Neural cell (in vitro differentiated cells): ENCODE data around the gene DLG4. TPM values are rescaled to one million over a fixed set of nuclear protein-coding genes. Genes with fewer than 3 reads are reported as not detected.

Experiments used
- H2AFZ ChIP-seq: fragments of 200-600, 300-800 bp; sonication (generic), shearing (Covaris generic); 2 replicates; pipeline ENCODE4 v1.6.0; 2014; ENCODE audit warnings: low read depth, mild to moderate bottlenecking, antibody characterized with exemption, low read length, moderate library complexity
- H3F3A ChIP-seq: fragments of 200-600 bp; shearing (Covaris generic); 2 replicates; pipeline ENCODE4 v1.6.1; 2016; ENCODE audit warnings: mild to moderate bottlenecking, moderate library complexity, mixed read lengths, antibody characterized with exemption, low read length; ENCODE audit not compliant: insufficient read depth, poor library complexity, severe bottlenecking
- H3K27ac ChIP-seq: fragments of 200-600, 300-800 bp; sonication (generic), shearing (Covaris generic); 2 replicates; pipeline ENCODE4 v1.5.1; 2014; ENCODE audit warnings: mild to moderate bottlenecking, low read length, moderate library complexity
- H3K27me3 ChIP-seq: fragments of 300-800, 200-600 bp; sonication (generic), shearing (Covaris generic); 2 replicates; pipeline ENCODE4 v1.6.0; 2014; ENCODE audit warnings: mild to moderate bottlenecking, low read depth, low read length, moderate library complexity; ENCODE audit not compliant: insufficient read depth
- H3K36me3 ChIP-seq: fragments of 300-800, 200-600 bp; sonication (generic), shearing (Covaris generic); 2 replicates; pipeline ENCODE4 v1.5.1; 2014; ENCODE audit warnings: mild to moderate bottlenecking, antibody characterized with exemption, low read length, moderate library complexity; ENCODE audit not compliant: insufficient read depth
- H3K4me2 ChIP-seq: fragments of 300-800, 200-600 bp; sonication (generic), shearing (Covaris generic); 2 replicates; pipeline ENCODE4 v1.6.0; 2014; ENCODE audit warnings: mild to moderate bottlenecking, low read length
- H3K4me3 ChIP-seq: fragments of 300-800, 200-600 bp; sonication (generic), shearing (Covaris generic); 2 replicates; pipeline ENCODE4 v1.5.1; 2014; ENCODE audit warnings: mild to moderate bottlenecking, low read length, moderate library complexity
- H3K79me2 ChIP-seq: fragments of 200-600 bp; shearing (Covaris generic); replicated peaks from 2 replicates; pipeline ENCODE4 v1.6.0; 2014; ENCODE audit warnings: mild to moderate bottlenecking, low read length, moderate library complexity; ENCODE audit not compliant: insufficient read depth
- H3K9ac ChIP-seq: fragments of 300-800, 200-600 bp; sonication (generic), shearing (Covaris generic); 2 replicates; pipeline ENCODE4 v1.6.1; 2016; ENCODE audit warnings: mild to moderate bottlenecking, low read length, mixed read lengths
- H3K9me2 ChIP-seq: fragments of 200-600 bp; shearing (Covaris generic); 2 replicates; pipeline ENCODE4 v1.6.1; 2016; ENCODE audit warnings: mild to moderate bottlenecking, low read length, mixed read lengths; ENCODE audit not compliant: insufficient read depth
- H3K9me3 ChIP-seq: fragments of 200-600, 300-800 bp; sonication (generic), shearing (Covaris generic); 2 replicates; pipeline ENCODE4 v1.6.1; 2016; ENCODE audit warnings: mild to moderate bottlenecking, mixed run types, low read length, moderate library complexity, mixed read lengths
- H4K20me1 ChIP-seq: fragments of 200-600 bp; shearing (Covaris generic); 2 replicates; pipeline ENCODE4 v1.6.1; 2016; ENCODE audit warnings: mild to moderate bottlenecking, mixed run types; ENCODE audit not compliant: insufficient read depth
- EP300 ChIP-seq: fragments of 450-650 bp; conservative IDR thresholded peaks from 2 replicates; pipeline ENCODE4 v1.6.1; 2014; ENCODE audit warnings: antibody characterized with exemption, mild to moderate bottlenecking, moderate library complexity; ENCODE audit not compliant: poor library complexity, severe bottlenecking
- EZH2 ChIP-seq: fragments of 200-600, 300-800 bp; shearing (Covaris generic), sonication (generic); IDR thresholded peaks from 2 replicates; pipeline ENCODE4 v1.6.1; 2014; ENCODE audit warnings: antibody characterized with exemption, low read length, borderline replicate concordance, mild to moderate bottlenecking; ENCODE audit not compliant: insufficient read depth, poor library complexity, severe bottlenecking
- MXI1 ChIP-seq: fragments of 450-650 bp; conservative IDR thresholded peaks from 2 replicates; pipeline ENCODE4 v1.6.1; 2014; ENCODE audit warnings: antibody characterized with exemption, mild to moderate bottlenecking; ENCODE audit not compliant: poor library complexity, severe bottlenecking
- POLR2AphosphoS5 ChIP-seq: IDR thresholded peaks from 2 replicates; pipeline ENCODE4 v1.6.1; 2012
- RAD21 ChIP-seq: fragments of 450-650 bp; conservative IDR thresholded peaks from 2 replicates; pipeline ENCODE4 v1.6.1; 2014; ENCODE audit warnings: antibody characterized with exemption, mild to moderate bottlenecking, moderate library complexity
- SMC3 ChIP-seq: fragments of 450-650 bp; conservative IDR thresholded peaks from 2 replicates; pipeline ENCODE4 v1.6.1; 2014; ENCODE audit warnings: antibody characterized with exemption, mild to moderate bottlenecking, moderate library complexity; ENCODE audit not compliant: poor library complexity
- TAF1 ChIP-seq: IDR thresholded peaks from 2 replicates; pipeline ENCODE4 v1.6.1; 2012; ENCODE audit warnings: low read depth
- polyA plus RNA-seq: library from polyadenylated mRNA; depleted of rRNA; stranded (reverse); fragments of >200 nt; gene quantifications from 2 replicates; pipeline ENCODE4 v1.2.3, GENCODE V29; 2014
- TF ChIP-seq, protein P1 (sequence below): fragments of 450-650 bp; IDR thresholded peaks from 2 replicates; pipeline ENCODE4 v1.5.1; 2014; ENCODE audit warnings: antibody characterized with exemption, mild to moderate bottlenecking, moderate library complexity; ENCODE audit not compliant: poor library complexity, severe bottlenecking
- TF ChIP-seq, protein P2 (sequence below): IDR thresholded peaks from 2 replicates; pipeline ENCODE4 v1.6.1; 2012; ENCODE audit warnings: borderline replicate concordance

Gene DLG4
- polyA plus RNA-seq, 1 donor from 2014 or later: 126 TPM

DNA sequence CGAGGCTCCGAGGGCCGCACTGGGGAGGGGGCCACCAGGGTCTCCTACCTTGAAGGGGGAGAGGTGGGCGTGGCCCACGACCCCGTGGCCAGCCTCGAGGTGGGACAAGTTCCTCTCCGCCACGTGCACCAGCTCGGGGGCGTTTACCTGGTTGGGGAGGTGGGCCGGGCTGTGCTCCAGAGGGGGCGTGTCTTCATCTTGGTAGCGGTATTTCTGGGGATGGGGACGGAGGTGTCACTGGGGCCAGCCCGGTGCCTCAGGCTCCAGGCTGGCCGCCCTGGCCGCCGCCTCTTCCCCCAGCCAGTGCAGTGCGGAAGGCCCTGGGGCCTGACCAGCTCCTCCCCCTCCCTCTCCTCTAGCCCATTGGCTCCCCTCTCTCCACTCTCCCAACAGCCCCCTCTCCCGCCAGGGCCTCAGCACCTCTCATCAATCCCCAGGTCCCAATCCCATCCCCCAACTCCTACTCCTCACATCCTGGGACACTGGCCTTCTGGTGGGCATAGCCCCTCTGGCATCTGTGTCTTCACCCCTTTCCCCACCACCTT, 11.5 kb downstream of the DLG4 start:
- no peaks in the 10 kb centered on the region for H3K27me3 ChIP-seq
- TF ChIP-seq, protein P1, sequence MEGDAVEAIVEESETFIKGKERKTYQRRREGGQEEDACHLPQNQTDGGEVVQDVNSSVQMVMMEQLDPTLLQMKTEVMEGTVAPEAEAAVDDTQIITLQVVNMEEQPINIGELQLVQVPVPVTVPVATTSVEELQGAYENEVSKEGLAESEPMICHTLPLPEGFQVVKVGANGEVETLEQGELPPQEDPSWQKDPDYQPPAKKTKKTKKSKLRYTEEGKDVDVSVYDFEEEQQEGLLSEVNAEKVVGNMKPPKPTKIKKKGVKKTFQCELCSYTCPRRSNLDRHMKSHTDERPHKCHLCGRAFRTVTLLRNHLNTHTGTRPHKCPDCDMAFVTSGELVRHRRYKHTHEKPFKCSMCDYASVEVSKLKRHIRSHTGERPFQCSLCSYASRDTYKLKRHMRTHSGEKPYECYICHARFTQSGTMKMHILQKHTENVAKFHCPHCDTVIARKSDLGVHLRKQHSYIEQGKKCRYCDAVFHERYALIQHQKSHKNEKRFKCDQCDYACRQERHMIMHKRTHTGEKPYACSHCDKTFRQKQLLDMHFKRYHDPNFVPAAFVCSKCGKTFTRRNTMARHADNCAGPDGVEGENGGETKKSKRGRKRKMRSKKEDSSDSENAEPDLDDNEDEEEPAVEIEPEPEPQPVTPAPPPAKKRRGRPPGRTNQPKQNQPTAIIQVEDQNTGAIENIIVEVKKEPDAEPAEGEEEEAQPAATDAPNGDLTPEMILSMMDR: no peak
- TF ChIP-seq RAD21 (no peak), TAF1 (no peak), SMC3 (no peak), EZH2 (no peak), EP300 (no peak)
- H3F3A ChIP-seq: no peaks in the 10 kb centered on the region
- H3K36me3 ChIP-seq: no peaks in the 10 kb centered on the region
- no peaks in the 10 kb centered on the region for H3K9me3 ChIP-seq
- no peaks in the 10 kb centered on the region for H4K20me1 ChIP-seq
- H3K4me2 ChIP-seq: no peak overlapping the region
- H3K9me2 ChIP-seq: no peaks in the 10 kb centered on the region
- H3K27ac ChIP-seq: peak overlapping the region; percentile 20
- H3K79me2 ChIP-seq: peaks cover 60% of the 10 kb centered on the region
- H2AFZ ChIP-seq: no peak overlapping the region
- peak overlapping the region; percentile 13 for H3K4me3 ChIP-seq
- peak overlapping the region; percentile 29 for H3K9ac ChIP-seq

DNA sequence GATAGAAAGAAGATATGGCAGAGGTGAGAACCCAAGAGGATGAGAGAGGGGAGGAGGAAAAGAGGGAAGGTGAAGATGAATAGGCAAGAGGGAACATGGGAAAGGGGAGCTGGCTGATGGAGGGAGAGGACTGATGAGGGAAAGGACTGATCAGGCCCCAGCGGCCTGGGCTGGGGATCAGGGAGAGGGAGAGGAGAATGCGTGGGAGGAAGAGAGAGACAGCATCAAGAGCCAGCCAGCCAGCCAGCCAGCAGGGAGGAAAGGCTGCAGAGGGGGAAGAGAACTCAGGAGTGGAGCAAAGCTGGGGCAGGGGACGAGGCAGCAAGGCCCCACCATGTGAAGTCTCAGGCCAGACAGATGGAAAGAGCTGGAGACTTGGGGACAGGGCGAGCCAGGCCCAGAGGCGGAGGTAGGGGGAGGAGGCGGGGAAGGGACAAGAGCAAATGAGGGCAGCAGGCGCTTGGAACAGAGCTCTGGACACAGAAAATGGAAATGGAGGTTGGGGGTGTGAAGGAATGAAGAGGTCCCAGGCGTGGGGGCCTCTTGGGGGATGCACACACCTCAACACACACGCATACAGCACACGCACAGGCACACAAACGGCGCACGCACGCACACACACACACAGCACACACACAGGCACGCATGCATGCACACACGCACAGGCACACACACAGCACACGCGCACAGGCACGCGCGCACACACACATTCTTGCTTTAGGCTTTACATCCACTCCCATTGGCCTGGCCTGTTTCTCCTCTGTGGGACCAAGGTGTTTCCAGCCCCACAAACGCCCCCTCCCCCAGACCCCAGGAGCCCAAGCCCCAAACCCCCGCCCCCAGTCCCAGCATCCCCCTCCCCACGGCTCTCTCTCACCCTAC, 12.3 kb downstream of the DLG4 start:
- Histone ChIP-seq H3K9me2 (no peaks in the 10 kb centered on the region), H3K4me3 (peak overlapping the region; percentile 13), H3K27me3 (no peaks in the 10 kb centered on the region), H2AFZ (no peak overlapping the region), H3K4me2 (no peak overlapping the region), H3K79me2 (peaks cover 53% of the 10 kb centered on the region), H3K9ac (peak overlapping the region; percentile 38), H3K9me3 (no peaks in the 10 kb centered on the region), H4K20me1 (no peaks in the 10 kb centered on the region), H3K36me3 (no peaks in the 10 kb centered on the region), H3K27ac (peak overlapping the region; percentile 96), H3F3A (no peaks in the 10 kb centered on the region)
- TF ChIP-seq TAF1 (no peak), POLR2AphosphoS5 (no peak), SMC3 (no peak), MXI1 (no peak), EP300 (no peak), RAD21 (no peak), EZH2 (no peak)
- TF ChIP-seq, protein P1: no peak
- TF ChIP-seq, protein P2, sequence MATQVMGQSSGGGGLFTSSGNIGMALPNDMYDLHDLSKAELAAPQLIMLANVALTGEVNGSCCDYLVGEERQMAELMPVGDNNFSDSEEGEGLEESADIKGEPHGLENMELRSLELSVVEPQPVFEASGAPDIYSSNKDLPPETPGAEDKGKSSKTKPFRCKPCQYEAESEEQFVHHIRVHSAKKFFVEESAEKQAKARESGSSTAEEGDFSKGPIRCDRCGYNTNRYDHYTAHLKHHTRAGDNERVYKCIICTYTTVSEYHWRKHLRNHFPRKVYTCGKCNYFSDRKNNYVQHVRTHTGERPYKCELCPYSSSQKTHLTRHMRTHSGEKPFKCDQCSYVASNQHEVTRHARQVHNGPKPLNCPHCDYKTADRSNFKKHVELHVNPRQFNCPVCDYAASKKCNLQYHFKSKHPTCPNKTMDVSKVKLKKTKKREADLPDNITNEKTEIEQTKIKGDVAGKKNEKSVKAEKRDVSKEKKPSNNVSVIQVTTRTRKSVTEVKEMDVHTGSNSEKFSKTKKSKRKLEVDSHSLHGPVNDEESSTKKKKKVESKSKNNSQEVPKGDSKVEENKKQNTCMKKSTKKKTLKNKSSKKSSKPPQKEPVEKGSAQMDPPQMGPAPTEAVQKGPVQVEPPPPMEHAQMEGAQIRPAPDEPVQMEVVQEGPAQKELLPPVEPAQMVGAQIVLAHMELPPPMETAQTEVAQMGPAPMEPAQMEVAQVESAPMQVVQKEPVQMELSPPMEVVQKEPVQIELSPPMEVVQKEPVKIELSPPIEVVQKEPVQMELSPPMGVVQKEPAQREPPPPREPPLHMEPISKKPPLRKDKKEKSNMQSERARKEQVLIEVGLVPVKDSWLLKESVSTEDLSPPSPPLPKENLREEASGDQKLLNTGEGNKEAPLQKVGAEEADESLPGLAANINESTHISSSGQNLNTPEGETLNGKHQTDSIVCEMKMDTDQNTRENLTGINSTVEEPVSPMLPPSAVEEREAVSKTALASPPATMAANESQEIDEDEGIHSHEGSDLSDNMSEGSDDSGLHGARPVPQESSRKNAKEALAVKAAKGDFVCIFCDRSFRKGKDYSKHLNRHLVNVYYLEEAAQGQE: no peak
